OCI-LY3 (cell line): ENCODE results near the gene MYL6B.

Experiments used
- H2AFZ ChIP-seq: fragments of 200-600, 300-600 bp; shearing (Covaris generic); 2 replicates; pipeline ENCODE4 v1.6.0; 2014; ENCODE audit warnings: antibody characterized with exemption, low read depth, low read length
- H3K27ac ChIP-seq: fragments of 200-600, 300-600 bp; sonication (generic); 2 replicates; pipeline ENCODE4 v1.5.1; 2014; ENCODE audit warnings: mild to moderate bottlenecking, low read length, moderate library complexity, mixed read lengths
- H3K27me3 ChIP-seq: fragments of 200-600, 300-600 bp; sonication (generic); 2 replicates; pipeline ENCODE4 v1.6.1; 2014; ENCODE audit warnings: low read depth, low read length, mixed read lengths
- H3K36me3 ChIP-seq: fragments of 200-600, 300-600 bp; sonication (generic); replicated peaks from 2 replicates; pipeline ENCODE3; 2014; ENCODE audit warnings: low read depth, low read length, mixed read lengths
- H3K4me1 ChIP-seq: fragments of 300-600, 200-600 bp; sonication (generic); 2 replicates; pipeline ENCODE4 v1.6.1; 2014; ENCODE audit warnings: low read length, mixed read lengths
- H3K4me2 ChIP-seq: fragments of 200-600, 300-600 bp; sonication (generic); 2 replicates; pipeline ENCODE4 v1.6.1; 2014; ENCODE audit warnings: low read length, mixed read lengths
- H3K4me3 ChIP-seq: fragments of 300-600, 200-600 bp; sonication (generic); 2 replicates; pipeline ENCODE4 v1.5.1; 2014; ENCODE audit warnings: antibody characterized with exemption, mild to moderate bottlenecking, low read length, moderate library complexity
- H3K79me2 ChIP-seq: fragments of 300-600, 200-600 bp; shearing (Covaris generic); 2 replicates; pipeline ENCODE4 v1.6.1; 2014; ENCODE audit warnings: mild to moderate bottlenecking, low read length, mixed read lengths
- H3K9ac ChIP-seq: fragments of 300-600, 200-600 bp; shearing (Covaris generic); 2 replicates; pipeline ENCODE4 v1.6.0; 2014; ENCODE audit warnings: mild to moderate bottlenecking, low read length, moderate library complexity
- H3K9me3 ChIP-seq: fragments of 200-600, 300-600 bp; shearing (Covaris generic); 2 replicates; pipeline ENCODE4 v1.6.1; 2014; ENCODE audit warnings: low read length, mixed read lengths; ENCODE audit not compliant: insufficient read depth
- H4K20me1 ChIP-seq: fragments of 200-600, 300-600 bp; sonication (generic); 2 replicates; pipeline ENCODE4 v1.6.1; 2016; ENCODE audit warnings: low read length, mixed read lengths; ENCODE audit not compliant: insufficient read depth
- CTCF ChIP-seq: fragments of 200-600, 300-600 bp; sonication (generic); IDR thresholded peaks from 2 replicates; pipeline ENCODE4 v1.5.1; 2014; ENCODE audit warnings: antibody characterized with exemption, low read length, low read depth
- EZH2phosphoT487 ChIP-seq: fragments of 200-600 bp; shearing (Covaris generic); IDR thresholded peaks from 2 replicates; pipeline ENCODE4 v1.6.1; 2018; ENCODE audit warnings: antibody characterized with exemption, mixed run types, low read depth

MYL6B gene

GRCh38 chr12:56120158-56120846, 32.1 kb upstream of the MYL6B start:
- peaks cover 21% of the 10 kb centered on the region for H3K79me2 ChIP-seq
- no peak overlapping the region for H2AFZ ChIP-seq
- peaks cover 17% of the 10 kb centered on the region for H3K4me1 ChIP-seq
- H3K4me2 ChIP-seq, result no peak overlapping the region
- no peaks in the 10 kb centered on the region for H4K20me1 ChIP-seq
- no peak overlapping the region for H3K9ac ChIP-seq
- H3K9me3 ChIP-seq, result no peaks in the 10 kb centered on the region
- peaks cover 14% of the 10 kb centered on the region for H3K36me3 ChIP-seq
- TF ChIP-seq EZH2phosphoT487 (no peak), CTCF (no peak)
- no peak overlapping the region for H3K27ac ChIP-seq
- no peak overlapping the region for H3K4me3 ChIP-seq
- H3K27me3 ChIP-seq, result no peaks in the 10 kb centered on the region

- Histone ChIP-seq H3K27me3 (no peaks in the 10 kb centered on the region), H3K79me2 (peaks cover 21% of the 10 kb centered on the region), H3K27ac (no peak overlapping the region), H3K4me1 (peaks cover 24% of the 10 kb centered on the region), H3K9me3 (no peaks in the 10 kb centered on the region), H3K4me3 (no peak overlapping the region), H3K4me2 (no peak overlapping the region), H3K9ac (no peak overlapping the region), H4K20me1 (no peaks in the 10 kb centered on the region), H3K36me3 (peaks cover 14% of the 10 kb centered on the region), H2AFZ (no peak overlapping the region)
- no peak for TF ChIP-seq CTCF
- TF ChIP-seq EZH2phosphoT487, result no peak
Measured at GRCh38 chr12:56121204-56121870, 31.1 kb upstream of the MYL6B start.

- Histone ChIP-seq H3K27ac (no peak overlapping the region), H3K79me2 (peaks cover 9% of the 10 kb centered on the region), H4K20me1 (no peaks in the 10 kb centered on the region), H3K9ac (no peak overlapping the region), H3K4me1 (peaks cover 37% of the 10 kb centered on the region), H2AFZ (no peak overlapping the region), H3K27me3 (no peaks in the 10 kb centered on the region), H3K36me3 (peaks cover 6% of the 10 kb centered on the region), H3K9me3 (no peaks in the 10 kb centered on the region), H3K4me3 (no peak overlapping the region), H3K4me2 (no peak overlapping the region)
- TF ChIP-seq EZH2phosphoT487, result no peak
- TF ChIP-seq CTCF, result no peak
Measured at GRCh38 chr12:56122637-56123036, 29.8 kb upstream of the MYL6B start.

GRCh38 chr12:56124133-56124532, 28.3 kb upstream of the MYL6B start:
- peaks cover 33% of the 10 kb centered on the region for H3K4me1 ChIP-seq
- no peaks in the 10 kb centered on the region for H4K20me1 ChIP-seq
- TF ChIP-seq EZH2phosphoT487 (no peak), CTCF (no peak)
- no peak overlapping the region for H2AFZ ChIP-seq
- H3K9me3 ChIP-seq, result no peaks in the 10 kb centered on the region
- no peak overlapping the region for H3K4me2 ChIP-seq
- H3K36me3 ChIP-seq, result peaks cover 5% of the 10 kb centered on the region
- H3K27me3 ChIP-seq, result no peaks in the 10 kb centered on the region
- H3K27ac ChIP-seq, result no peak overlapping the region
- peaks cover 12% of the 10 kb centered on the region for H3K79me2 ChIP-seq
- no peak overlapping the region for H3K9ac ChIP-seq
- H3K4me3 ChIP-seq, result no peak overlapping the region
